K562 (cell line): ENCODE measurements around the gene TENM4. TPM values are rescaled to one million over a fixed set of nuclear protein-coding genes. Genes with fewer than 3 reads are reported as not detected.

Source experiments
- ATAC-seq: fragments of 200-7000 bp; cut with Tn5 transposase; 3 replicates; pipeline ENCODE4 v1.9.1; 2020; ENCODE audit warnings: moderate library complexity
- BruUV-seq: library from RNA; stranded (reverse); fragments of 400-500 nt; replicated peaks from 2 replicates; lab custom pipeline; 2021; lab: Mats Ljungman, UMichigan
- CTCF ChIA-PET: fragments of 300-600 bp; formaldehyde crosslinking; extraction: SDS; loops from one replicate; lab custom pipeline; 2021; ENCODE audit warnings: low intra/inter-chr PET ratio; lab: Yijun Ruan, JAX
- POLR2A ChIA-PET: fragments of 300-600, 350-650 bp; sonication (Branson Sonifier 250); formaldehyde crosslinking; extraction: SDS; loops from one replicate; lab custom pipeline; 2021; ENCODE audit warnings: antibody characterized with exemption, inconsistent platforms; lab: Yijun Ruan, JAX
- DNase-seq, 4 experiments: peaks; one replicate each; pipeline versions ENCODE4 v3.0.0 to v3.0.0-alpha.2; 2011 to 2018; ENCODE audit warnings: low spot score in 3 of 4, mixed read lengths in 3 of 4; ENCODE audit errors: extremely low read depth in 1 of 4
- FAIRE-seq: peaks from 2 replicates; lab custom pipeline; 2011; peaks lifted over from hg19 to GRCh38; lab: Jason Lieb, UNC
- H2AFZ ChIP-seq: 2 replicates; pipeline ENCODE4 v1.6.0; 2011; ENCODE audit warnings: low read depth, low read length, control low read depth, inconsistent platforms
- H3K27ac ChIP-seq: fragments of 200-600 bp; 3 replicates; pipeline ENCODE4 v1.8.0; 2011; ENCODE audit warnings: low read depth, mild to moderate bottlenecking, control low read depth, inconsistent platforms, low read length, moderate library complexity, mixed read lengths; ENCODE audit errors: extremely low read depth
- H3K27me3 ChIP-seq, 2 experiments: fragments of 300-600 bp in 1 of 2; 2 replicates in 1 of 2; 3 replicates in 1 of 2; pipeline versions ENCODE4 v1.6.0 to v1.8.0; 2011; ENCODE audit warnings: inconsistent platforms in 2 of 2, low read length in 2 of 2, mild to moderate bottlenecking in 1 of 2, mixed read lengths in 1 of 2, moderate library complexity in 1 of 2; ENCODE audit not compliant: control insufficient read depth in 2 of 2, insufficient read depth in 2 of 2
- H3K36me3 ChIP-seq: fragments of 300-600 bp; 3 replicates; pipeline ENCODE4 v1.8.0; 2011; ENCODE audit warnings: mild to moderate bottlenecking, low read length, inconsistent platforms; ENCODE audit not compliant: control insufficient read depth, insufficient read depth
- H3K4me1 ChIP-seq, 2 experiments: fragments of 200-600 bp in 1 of 2; replicated peaks in 1 of 2; 2 replicates in 1 of 2; 3 replicates in 1 of 2; pipeline versions ENCODE4 v1.5.1 to v1.8.0; 2011; ENCODE audit warnings: inconsistent platforms in 2 of 2, low read length in 2 of 2, mild to moderate bottlenecking in 1 of 2, mixed read lengths in 1 of 2, moderate library complexity in 1 of 2; ENCODE audit not compliant: control insufficient read depth in 2 of 2, insufficient read depth in 2 of 2
- H3K4me2 ChIP-seq: 2 replicates; pipeline ENCODE4 v1.6.1; 2011; ENCODE audit warnings: low read length, control low read depth, inconsistent platforms, mixed read lengths; ENCODE audit not compliant: insufficient read depth
- H3K4me3 ChIP-seq: fragments of 200-600 bp; sonication (generic), shearing (Covaris generic); 2 replicates; pipeline ENCODE4 v1.5.1; 2016; ENCODE audit warnings: control low read depth, inconsistent platforms
- H3K79me2 ChIP-seq: fragments of 200-600 bp; 3 replicates; pipeline ENCODE4 v1.8.0; 2011; ENCODE audit warnings: low read length, inconsistent platforms; ENCODE audit not compliant: control insufficient read depth, insufficient read depth
- H3K9ac ChIP-seq, 2 experiments: 2 replicates each; pipeline versions ENCODE4 v1.6.0 to v1.6.1; 2011; ENCODE audit warnings: low read depth in 2 of 2, low read length in 2 of 2, control low read depth in 1 of 2, inconsistent platforms in 1 of 2, mild to moderate bottlenecking in 1 of 2, mixed read lengths in 1 of 2; ENCODE audit not compliant: insufficient read depth in 1 of 2
- H3K9me1 ChIP-seq: one replicate; pipeline ENCODE4 v1.6.0; 2011; ENCODE audit warnings: inconsistent platforms, mild to moderate bottlenecking, low read length, moderate library complexity; ENCODE audit not compliant: control insufficient read depth, insufficient read depth
- H3K9me3 ChIP-seq: replicated peaks from 2 replicates; pipeline ENCODE4 v1.5.1; 2011; ENCODE audit warnings: low read depth, low read length, inconsistent platforms; ENCODE audit not compliant: control insufficient read depth, insufficient read depth
- H4K20me1 ChIP-seq: replicated peaks from 2 replicates; pipeline ENCODE4 v1.6.1; 2011; ENCODE audit warnings: low read length, inconsistent platforms, mixed read lengths; ENCODE audit not compliant: control insufficient read depth, insufficient read depth
- BRD9 ChIP-seq: fragments of 450-650 bp; IDR thresholded peaks from 2 replicates; pipeline ENCODE4 v1.6.1; 2018; ENCODE audit warnings: low read depth; ENCODE audit not compliant: partially characterized antibody
- BRF1 ChIP-seq: IDR thresholded peaks from 3 replicates; pipeline ENCODE4 v1.6.1; 2011; ENCODE audit warnings: borderline replicate concordance, mild to moderate bottlenecking; ENCODE audit not compliant: insufficient read length; ENCODE audit errors: extremely low read depth
- E2F4 ChIP-seq: sonication (generic); formaldehyde crosslinking; IDR thresholded peaks from 2 replicates; pipeline ENCODE4 v1.8.0; 2022; ENCODE audit warnings: mild to moderate bottlenecking, low read depth, missing genetic modification reagents
- GATA2 ChIP-seq: sonication (generic); formaldehyde crosslinking; IDR thresholded peaks from 2 replicates; pipeline ENCODE4 v1.4.0; 2020; ENCODE audit warnings: mild to moderate bottlenecking, missing genetic modification reagents
- ILK ChIP-seq: fragments of 450-650 bp; IDR thresholded peaks from 2 replicates; pipeline ENCODE4 v1.6.1; 2016; ENCODE audit warnings: missing genetic modification characterization, low read depth, mild to moderate bottlenecking, missing compliant biosample characterization, moderate library complexity, borderline replicate concordance
- KDM1A ChIP-seq, 2 experiments: fragments of 450-650 bp; IDR thresholded peaks; 2 replicates each; pipeline ENCODE4 v1.6.1; 2016; ENCODE audit warnings: mild to moderate bottlenecking in 2 of 2
- PRDM10 ChIP-seq: fragments of 450-650 bp; IDR thresholded peaks from 2 replicates; pipeline ENCODE4 v1.6.1; 2018; ENCODE audit not compliant: partially characterized antibody
- RBBP5 ChIP-seq: fragments of 200-600 bp; sonication (generic); IDR thresholded peaks from 2 replicates; pipeline ENCODE4 v1.6.1; 2012; ENCODE audit warnings: borderline replicate concordance, mild to moderate bottlenecking, low read length, control low read depth, inconsistent platforms; ENCODE audit not compliant: insufficient read depth, poor library complexity, severe bottlenecking
- RBM14 ChIP-seq: fragments of 200-400 bp; formaldehyde crosslinking; IDR thresholded peaks from 2 replicates; pipeline ENCODE4 v1.6.1; 2018; ENCODE audit warnings: low read depth, mild to moderate bottlenecking, low read length, moderate library complexity, borderline replicate concordance; ENCODE audit not compliant: insufficient read depth
- RBM22 ChIP-seq: fragments of 200-400 bp; formaldehyde crosslinking; IDR thresholded peaks from 2 replicates; pipeline ENCODE4 v1.6.1; 2018; ENCODE audit warnings: low read length, low read depth; ENCODE audit not compliant: poor library complexity, severe bottlenecking
- RBM34 ChIP-seq: fragments of 200-400 bp; formaldehyde crosslinking; IDR thresholded peaks from 2 replicates; pipeline ENCODE4 v1.6.1; 2018; ENCODE audit warnings: low read length, borderline replicate concordance; ENCODE audit not compliant: insufficient read depth
- SMARCA4 ChIP-seq: fragments of 450-650 bp; IDR thresholded peaks from 2 replicates; pipeline ENCODE4 v1.6.1; 2016
- XRCC5 ChIP-seq: fragments of 200-400 bp; formaldehyde crosslinking; IDR thresholded peaks from 2 replicates; pipeline ENCODE4 v1.6.1; 2017; ENCODE audit warnings: low read depth, mild to moderate bottlenecking, low read length
- WGBS: fragments of 100-300 bp; shearing (Covaris generic); methylation state at CpG from one replicate; pipeline ENCODE4 v1.1.6; 2016; ENCODE audit warnings: low coverage, mixed read lengths; ENCODE audit not compliant: insufficient coverage; ENCODE audit errors: missing lambda C conversion rate; 5-methylcytosine and 5-hydroxymethylcytosine counted together
- in situ Hi-C: fragments of 300-500 bp; cut with MboI; formaldehyde crosslinking; loops from 4 replicates; pipeline ENCODE4 v1.15.0; 2018; ENCODE audit warnings: inconsistent platforms, mixed read lengths
- intact Hi-C: fragments of 100-400 bp; cut with micrococcal nuclease; formaldehyde crosslinking; loops from 2 replicates; pipeline ENCODE4 v1.14.2; 2022
- polyA plus RNA-seq, 8 experiments: library from polyadenylated mRNA; depleted of rRNA in 4 of 8; stranded (reverse) in 5 of 8; unstranded in 3 of 8; fragments of >200 nt; fragmentation: Nextera tagmentation in 2 of 8; fragmentation: Illumina TruSeq in 1 of 8; extraction: Ambion mirVana in 2 of 8; extraction: Trizol in 1 of 8; gene quantifications; 2 replicates each; pipeline versions ENCODE4 v1.2.1 to v1.2.3, GENCODE V29; 2011 to 2014; ENCODE audit warnings: inconsistent platforms in 1 of 8, missing spikeins in 1 of 8
- total RNA-seq, 7 experiments: library from RNA; depleted of rRNA in 6 of 7; stranded (reverse); fragments of >200 nt in 6 of 7; fragmentation: Illumina TruSeq in 2 of 7; extraction: Trizol in 2 of 7; gene quantifications; 2 replicates each; pipeline versions ENCODE4 v1.2.1 to v1.2.3, GENCODE V29; 2011 to 2021; ENCODE audit warnings: low replicate concordance in 1 of 7
- TF ChIP-seq, protein P1 (sequence below): fragments of 450-650 bp; formaldehyde crosslinking; IDR thresholded peaks from 2 replicates; pipeline ENCODE4 v1.4.0; 2020; ENCODE audit warnings: mild to moderate bottlenecking, moderate library complexity
- TF ChIP-seq, protein P2 (sequence below): sonication (generic); formaldehyde crosslinking; IDR thresholded peaks from 2 replicates; pipeline ENCODE4 v1.9.0; 2022; ENCODE audit warnings: mild to moderate bottlenecking, missing genetic modification reagents

The TENM4 gene
- total and polyA plus RNA-seq, 9 of the 15 experiments (the other 6 are each of a cell fraction or from before 2014, with no cell fraction given), result 0.16 TPM; not detected in 8

DNA sequence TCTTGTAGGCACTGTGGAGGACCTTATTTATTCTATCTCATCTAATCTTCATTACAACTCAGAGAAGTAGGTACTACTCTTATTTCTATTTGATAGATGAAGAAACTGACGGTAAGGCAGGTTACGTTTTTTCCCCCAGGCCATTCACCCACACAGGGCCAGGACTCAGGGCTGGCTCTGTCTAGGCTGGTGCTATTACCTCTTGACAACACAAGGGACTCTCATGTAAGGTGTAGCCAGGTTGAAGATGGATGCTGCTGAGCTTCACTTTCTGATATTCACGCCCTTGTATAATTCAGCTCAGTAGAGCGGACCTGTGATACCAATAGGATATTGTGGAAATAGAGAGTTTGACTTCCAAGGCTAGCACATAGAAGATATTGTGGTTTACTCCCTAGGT, 453.1 kb downstream of the TENM4 start (continued):
- TF ChIP-seq E2F4 (CRISPR knock-in tag) (no peak), BRF1 (no peak), RBM34 (no peak)
- TF ChIP-seq, protein P1, sequence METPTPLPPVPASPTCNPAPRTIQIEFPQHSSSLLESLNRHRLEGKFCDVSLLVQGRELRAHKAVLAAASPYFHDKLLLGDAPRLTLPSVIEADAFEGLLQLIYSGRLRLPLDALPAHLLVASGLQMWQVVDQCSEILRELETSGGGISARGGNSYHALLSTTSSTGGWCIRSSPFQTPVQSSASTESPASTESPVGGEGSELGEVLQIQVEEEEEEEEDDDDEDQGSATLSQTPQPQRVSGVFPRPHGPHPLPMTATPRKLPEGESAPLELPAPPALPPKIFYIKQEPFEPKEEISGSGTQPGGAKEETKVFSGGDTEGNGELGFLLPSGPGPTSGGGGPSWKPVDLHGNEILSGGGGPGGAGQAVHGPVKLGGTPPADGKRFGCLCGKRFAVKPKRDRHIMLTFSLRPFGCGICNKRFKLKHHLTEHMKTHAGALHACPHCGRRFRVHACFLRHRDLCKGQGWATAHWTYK (CRISPR knock-in tag), result no peak

GRCh38 chr11:78986305-78986704, 454.5 kb downstream of the TENM4 start:
- Histone ChIP-seq H4K20me1 (no peaks in the 10 kb centered on the region), H3K79me2 (no peaks in the 10 kb centered on the region), H3K9ac (no peak overlapping the region), H3K36me3 (no peaks in the 10 kb centered on the region), H3K4me3 (no peak overlapping the region), H2AFZ (no peak overlapping the region), H3K27ac (no peak overlapping the region), H3K9me1 (no peaks in the 10 kb centered on the region), H3K4me1 (no peaks in the 10 kb centered on the region), H3K4me2 (no peak overlapping the region), H3K9me3 (no peaks in the 10 kb centered on the region), H3K27me3 (no peaks in the 10 kb centered on the region)
- in situ Hi-C loops, result no loop called here
- intact Hi-C loops, result no loop called here
- 0% methylated on average over 8 of the region's 8 CpGs for WGBS
- ChIA-PET POLR2A (no interaction called here), CTCF (no interaction called here)
- no TSS peak for BruUV-seq
- FAIRE-seq, result no peak
- no peak for ATAC-seq
- DNase-seq, result no peak
- TF ChIP-seq ILK (tag) (no peak), BRD9 (no peak), GATA2 (CRISPR knock-in tag) (no peak), PRDM10 (no peak), RBM14 (no peak), RBM22 (no peak), XRCC5 (no peak), SMARCA4 (no peak), RBBP5 (no peak), KDM1A (IDR thresholded peaks at IDR 0.05) (no peak)
- TF ChIP-seq, protein P2, sequence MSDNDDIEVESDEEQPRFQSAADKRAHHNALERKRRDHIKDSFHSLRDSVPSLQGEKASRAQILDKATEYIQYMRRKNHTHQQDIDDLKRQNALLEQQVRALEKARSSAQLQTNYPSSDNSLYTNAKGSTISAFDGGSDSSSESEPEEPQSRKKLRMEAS (CRISPR knock-in tag), result no peak
